ENCODE results near the gene TLX1.

The TLX1 gene

GRCh38 chr10:101134299-101135127 lies 3.4 kb downstream of the TLX1 start:
- DNase-seq (ENCODE audit: low spot score) = no peak

- no peak for DNase-seq (ENCODE audit: low spot score)
These were observed 4.3 kb downstream of the TLX1 start for GRCh38 chr10:101135141-101136006.

GRCh38 chr10:101136007-101136707 lies 5.1 kb downstream of the TLX1 start:
- peak; percentile 56 for DNase-seq (ENCODE audit: low spot score)

- no peak for DNase-seq (ENCODE audit: low spot score)
These were observed 5.6 kb downstream of the TLX1 start for GRCh38 chr10:101136708-101137121.

- no peak for DNase-seq (ENCODE audit: low spot score)
These were observed 6.2 kb downstream of the TLX1 start for GRCh38 chr10:101137271-101137670.

GRCh38 chr10:101138788-101139420 lies 7.8 kb downstream of the TLX1 start:
- no peak for DNase-seq (ENCODE audit: low spot score)

GRCh38 chr10:101139421-101139911 lies 8.4 kb downstream of the TLX1 start:
- DNase-seq (ENCODE audit: low spot score) = no peak

- DNase-seq (ENCODE audit: low spot score) = no peak
These were observed 9.2 kb downstream of the TLX1 start for GRCh38 chr10:101140084-101140949.

GRCh38 chr10:101140950-101141615 lies 10.0 kb downstream of the TLX1 start:
- no peak for DNase-seq (ENCODE audit: low spot score)

GRCh38 chr10:101141616-101142532 lies 10.8 kb downstream of the TLX1 start:
- peak; percentile 73 for DNase-seq (ENCODE audit: low spot score)

- DNase-seq (ENCODE audit: low spot score) = no peak
These were observed 11.6 kb downstream of the TLX1 start for GRCh38 chr10:101142533-101143344.

GRCh38 chr10:101143345-101143630 lies 12.2 kb downstream of the TLX1 start:
- no peak for DNase-seq (ENCODE audit: low spot score)

- DNase-seq (ENCODE audit: low spot score) = no peak
These were observed 13.0 kb downstream of the TLX1 start for GRCh38 chr10:101144053-101144452.

GRCh38 chr10:101145145-101145544 lies 14.0 kb downstream of the TLX1 start:
- DNase-seq (ENCODE audit: low spot score) = no peak

- no peak for DNase-seq (ENCODE audit: low spot score)
These were observed 14.8 kb downstream of the TLX1 start for GRCh38 chr10:101145750-101146391.

- DNase-seq (ENCODE audit: low spot score) = no peak
These were observed 15.5 kb downstream of the TLX1 start for GRCh38 chr10:101146392-101147251.

- no peak for DNase-seq (ENCODE audit: low spot score)
These were observed 20.3 kb downstream of the TLX1 start for GRCh38 chr10:101151395-101151794.

Data from SW480 (cell line).